Liver (tissue), 3 donors: ENCODE results near the gene PCDH15.

Source experiments
- CTCF ChIP-seq: fragments of 150-350 bp; IDR thresholded peaks from 2 replicates; pipeline ENCODE4 v1.5.1; 2017; ENCODE audit warnings: improper control_type of control experiment, low read depth, low read length; ENCODE audit not compliant: missing input control
- EGR1 ChIP-seq, 2 donors: IDR thresholded peaks; 2 replicates each; pipeline ENCODE4 v1.6.1; 2016 to 2018; ENCODE audit warnings: antibody characterized with exemption in 2 of 2, low read depth in 2 of 2
- JUND ChIP-seq, 2 donors: IDR thresholded peaks; 2 replicates each; pipeline ENCODE4 v1.6.1; 2016; ENCODE audit warnings: antibody characterized with exemption in 2 of 2
- RAD21 ChIP-seq, 2 donors: IDR thresholded peaks; 2 replicates each; pipeline ENCODE4 v1.6.1; 2016; ENCODE audit warnings: antibody characterized with exemption in 2 of 2, mild to moderate bottlenecking in 2 of 2
- REST ChIP-seq: IDR thresholded peaks from 2 replicates; pipeline ENCODE4 v1.6.1; 2016; ENCODE audit warnings: antibody characterized with exemption, mild to moderate bottlenecking
- RXRA ChIP-seq, 2 donors: IDR thresholded peaks; 2 replicates each; pipeline ENCODE4 v1.6.1; 2017 to 2018; ENCODE audit warnings: antibody characterized with exemption in 2 of 2, mild to moderate bottlenecking in 1 of 2
- TAF1 ChIP-seq: conservative IDR thresholded peaks from 2 replicates; pipeline ENCODE4 v1.6.1; 2016; ENCODE audit warnings: antibody characterized with exemption, mild to moderate bottlenecking
- YY1 ChIP-seq: IDR thresholded peaks from 2 replicates; pipeline ENCODE4 v1.6.1; 2016; ENCODE audit warnings: antibody characterized with exemption, mild to moderate bottlenecking
- donor health status: healthy.
- donor health status: healthy.

GRCh38 chr10:53894145-53894544, 906.9 kb downstream of the PCDH15 start:
- no peak for TF ChIP-seq CTCF
- no peak for TF ChIP-seq YY1
- peak in 1 of 2 donors; percentile 41 for TF ChIP-seq RXRA (IDR thresholded peaks at IDR 0.05)
- TF ChIP-seq RAD21 (IDR thresholded peaks at IDR 0.05), result no peak
- no peak for TF ChIP-seq EGR1 (IDR thresholded peaks at IDR 0.05; ENCODE audit: low read depth in 2 of 2)
- TF ChIP-seq REST, result no peak
- TF ChIP-seq JUND (IDR thresholded peaks at IDR 0.05), result no peak
- no peak for TF ChIP-seq TAF1
